Amniotic epithelial cell (primary cell): ENCODE results near the gene NOTCH2.
A peak's percentile ranks its signal among the peaks of the same experiment; 100 is the strongest.
"Not testable (repeated sequence)": the region's sequence is repeated elsewhere in the genome, so short reads cannot be mapped to it uniquely, and the experiment has no call there.

Experiments used
- DNase-seq: peaks from one replicate; pipeline ENCODE4 v3.0.0-alpha.2; 2010; ENCODE audit warnings: low read depth

Gene NOTCH2

DNA sequence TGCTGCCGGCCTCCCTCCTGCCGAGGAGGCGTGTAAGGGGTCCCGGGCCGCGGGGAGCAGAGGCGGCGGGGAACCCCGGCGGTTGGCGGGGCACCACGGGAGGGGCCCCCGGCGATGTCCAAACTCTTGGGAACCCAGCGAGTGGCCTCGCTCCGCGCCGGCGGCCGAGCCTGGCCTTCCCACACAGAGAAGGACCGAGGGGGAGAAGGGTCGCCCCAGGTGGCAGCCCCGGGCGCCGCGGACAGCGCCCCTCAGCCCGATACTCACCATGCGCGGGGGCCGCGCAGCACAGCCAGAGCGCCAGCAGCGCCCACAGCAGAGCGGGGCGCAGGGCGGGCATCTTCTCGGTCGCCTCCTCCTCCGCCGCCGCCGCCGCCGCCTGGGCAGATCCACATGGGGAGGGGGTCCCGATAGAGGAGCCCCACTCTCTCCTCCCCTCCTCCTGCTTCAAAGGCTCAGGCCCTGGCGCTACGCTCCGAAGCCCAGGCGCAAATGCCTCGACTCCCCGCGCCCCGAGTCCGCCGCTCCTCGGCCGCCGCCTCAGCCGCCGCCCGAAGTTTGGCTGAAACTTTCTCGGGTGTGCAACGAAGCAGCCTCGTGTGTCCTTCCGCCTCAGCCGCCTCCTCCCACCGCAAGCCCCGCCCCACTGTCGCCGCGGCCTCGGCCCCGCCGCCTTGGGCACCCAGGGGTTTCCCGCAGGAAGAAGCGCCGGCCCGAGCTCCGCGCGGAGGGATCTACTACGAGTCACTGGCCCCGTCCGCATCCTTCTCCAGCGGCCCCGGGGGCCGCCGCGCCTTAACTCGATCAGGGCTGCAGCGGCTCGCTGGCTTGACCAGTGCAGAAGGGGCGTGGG, at the start of gene NOTCH2:
TSS of gene NOTCH2 (minus strand) at position 596 of the 853 bp plus-strand sequence. CDS start at position 340, 256 bp downstream.
- DNase-seq, result not testable (repeated sequence)

DNA sequence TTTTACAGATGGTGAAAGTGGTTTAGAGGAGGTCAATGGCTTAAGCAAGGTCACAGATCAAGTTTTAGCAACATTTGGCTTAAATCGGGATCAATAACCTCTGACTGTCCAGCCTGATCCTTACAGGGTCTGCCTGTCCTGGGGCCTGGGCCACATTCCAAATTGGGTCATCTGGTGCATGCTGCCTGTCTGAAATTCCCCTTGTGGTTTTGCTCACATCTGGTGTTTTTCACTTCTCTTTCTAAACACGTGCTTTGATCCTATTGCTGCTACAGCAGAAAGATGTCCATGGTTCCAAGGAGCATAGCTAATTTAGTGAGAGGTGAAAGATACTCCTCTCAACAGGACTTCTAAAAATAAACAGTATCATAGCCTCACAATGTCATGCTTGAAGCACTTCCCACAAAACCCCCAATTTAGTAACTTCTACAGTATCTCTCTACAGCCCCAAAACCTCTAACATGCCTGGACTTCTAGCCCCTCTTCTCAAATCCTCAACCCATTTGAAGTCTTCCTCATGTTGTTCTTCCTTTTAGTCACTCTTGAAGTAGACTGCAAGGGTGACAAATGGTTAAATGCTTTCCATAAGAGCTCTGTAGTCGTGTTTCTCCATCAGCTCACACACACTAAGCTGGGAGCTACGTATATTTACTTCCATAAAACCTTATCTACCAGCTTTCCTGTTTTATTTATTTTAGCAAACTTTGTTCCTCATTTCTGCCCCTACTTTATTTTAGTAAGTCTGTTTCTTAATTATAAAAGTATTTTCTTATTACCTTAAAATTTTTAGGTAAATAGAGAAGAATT, 48.1 kb upstream of the NOTCH2 start:
- peak; percentile 27 for DNase-seq

DNA sequence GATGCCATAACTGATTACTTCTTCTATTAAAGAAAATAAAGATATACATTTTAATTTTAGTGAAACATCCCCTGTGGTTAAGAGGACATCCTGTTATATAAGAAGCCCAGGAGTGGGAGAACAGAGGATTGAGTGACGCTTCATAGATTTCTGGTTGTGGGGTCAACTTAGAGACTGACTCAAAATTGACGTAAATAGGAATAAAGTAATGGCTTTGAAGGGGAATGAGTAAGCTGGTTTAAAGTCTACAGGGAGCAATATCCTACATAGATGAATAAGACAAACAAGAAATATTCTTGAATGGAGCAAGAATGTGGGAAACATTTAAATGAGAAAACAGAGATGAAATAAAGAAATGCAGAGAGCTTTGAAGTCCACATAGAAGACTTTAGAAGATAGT, 46.6 kb upstream of the NOTCH2 start:
- DNase-seq, result peak; percentile 61

DNA sequence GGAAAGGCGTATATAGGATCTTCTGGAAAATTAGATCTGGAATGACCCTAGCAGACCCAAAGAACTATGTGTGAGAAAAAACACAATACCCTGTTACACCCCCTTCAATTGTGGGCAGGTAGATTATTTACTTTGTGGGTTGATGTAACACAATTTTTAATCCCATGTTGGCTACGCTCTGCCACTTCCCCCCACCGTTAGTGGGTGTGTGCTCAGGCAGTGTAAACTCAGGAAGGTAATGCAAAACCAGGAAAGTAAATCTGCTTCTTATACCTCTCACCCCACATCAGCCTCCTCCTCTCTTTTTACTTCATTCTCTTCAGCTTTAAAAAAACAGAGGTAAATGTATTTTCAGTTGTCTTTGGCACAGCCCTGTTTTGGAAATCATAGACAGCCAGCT, 43.7 kb upstream of the NOTCH2 start:
- DNase-seq, result not testable (repeated sequence)

DNA sequence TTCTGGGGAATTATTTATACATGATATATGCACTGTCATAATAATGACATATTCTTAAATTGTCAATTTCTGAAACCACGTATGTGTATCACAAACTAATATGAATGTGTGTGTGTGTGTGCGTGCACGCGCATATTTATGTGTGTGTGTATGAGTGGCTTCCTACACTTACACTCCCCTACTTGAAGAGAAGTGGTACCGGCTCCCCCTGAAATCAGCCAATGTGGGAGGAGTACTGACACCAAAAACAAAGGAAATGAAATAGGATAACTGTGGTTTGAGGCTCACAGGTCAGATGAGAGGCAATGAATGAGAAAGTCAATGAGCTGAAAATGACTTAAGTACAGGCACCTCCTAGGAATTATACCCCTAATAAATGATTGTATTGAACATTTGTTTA, 42.8 kb upstream of the NOTCH2 start:
- peak; percentile 47 for DNase-seq

DNA sequence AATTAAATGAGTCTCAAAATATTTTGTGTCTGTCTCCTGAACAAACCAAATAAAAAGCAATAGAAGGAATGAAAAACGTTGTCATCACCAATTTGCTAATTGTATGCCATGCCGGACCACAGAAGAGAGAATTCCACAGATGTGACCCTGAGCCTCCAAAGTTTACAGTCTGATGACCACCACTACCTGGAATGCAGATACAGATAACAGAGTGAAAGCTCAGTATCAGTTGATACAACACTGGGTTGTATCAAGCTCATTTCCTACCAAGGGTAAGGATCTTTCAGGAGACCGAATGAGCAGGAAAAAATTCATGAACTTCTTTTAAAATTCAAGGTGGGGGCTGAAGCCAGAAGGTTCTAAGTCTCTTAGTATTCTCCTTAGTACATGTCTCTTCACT, 42.3 kb upstream of the NOTCH2 start:
- DNase-seq, result not testable (repeated sequence)

DNA sequence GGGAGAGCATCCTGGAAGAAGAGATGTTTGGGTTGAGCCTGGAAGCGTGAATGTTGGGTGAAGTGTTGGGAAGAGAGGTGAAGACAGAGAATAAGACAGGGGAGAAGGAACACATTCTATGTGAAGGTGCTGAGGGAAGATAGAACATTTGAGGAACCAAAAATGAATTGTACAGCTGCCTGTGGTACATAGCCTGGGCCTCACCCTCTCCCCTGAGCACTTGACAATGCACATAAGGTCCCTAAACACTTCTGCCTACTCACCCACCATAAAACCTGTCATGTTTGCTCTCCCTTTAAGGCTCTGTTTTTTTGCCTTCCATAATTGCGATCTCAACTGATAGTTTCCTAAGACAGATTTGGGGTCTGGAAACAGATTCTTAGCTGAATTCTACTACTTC, 41.5 kb upstream of the NOTCH2 start:
- not testable (repeated sequence) for DNase-seq

DNA sequence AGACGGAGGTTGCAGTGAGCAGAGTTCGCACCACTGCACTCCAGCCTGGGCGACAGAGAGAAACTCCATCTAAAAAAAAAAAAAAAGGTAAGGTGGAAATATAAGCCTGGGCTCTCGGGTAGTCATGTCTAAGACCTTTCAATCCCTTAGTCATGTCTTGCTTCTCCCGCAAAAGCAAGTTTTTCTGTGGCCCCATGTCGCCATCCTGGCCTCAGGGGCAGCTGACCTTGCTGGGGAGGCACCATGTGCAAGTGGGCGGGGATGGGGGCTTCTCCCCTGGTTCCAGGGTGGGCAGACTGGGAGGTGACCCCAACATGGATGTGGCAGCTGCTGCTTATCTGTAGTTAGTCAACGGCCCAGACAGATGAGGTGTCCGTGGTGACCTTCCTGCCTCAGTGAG, 40.2 kb upstream of the NOTCH2 start:
- not testable (repeated sequence) for DNase-seq

DNA sequence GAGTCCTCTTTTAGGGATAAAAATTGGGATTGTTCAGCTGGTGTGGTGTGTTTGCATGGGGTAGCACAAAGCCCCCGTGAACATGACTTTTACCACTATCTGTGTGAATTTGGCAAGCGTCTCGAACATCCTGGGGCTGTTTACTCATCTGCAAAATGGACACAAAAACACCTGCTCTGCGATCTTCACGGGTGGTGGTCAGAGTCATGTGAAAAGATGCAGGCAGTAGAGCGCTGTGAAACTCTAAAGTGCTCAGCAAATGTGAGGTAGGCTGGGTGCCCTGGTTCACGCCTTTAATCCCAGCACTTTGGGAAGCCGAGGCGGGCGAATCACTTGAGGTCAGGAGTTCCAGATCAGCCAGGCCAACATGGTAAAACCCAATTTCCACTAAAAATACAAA, 39.7 kb upstream of the NOTCH2 start:
- not testable (repeated sequence) for DNase-seq

DNA sequence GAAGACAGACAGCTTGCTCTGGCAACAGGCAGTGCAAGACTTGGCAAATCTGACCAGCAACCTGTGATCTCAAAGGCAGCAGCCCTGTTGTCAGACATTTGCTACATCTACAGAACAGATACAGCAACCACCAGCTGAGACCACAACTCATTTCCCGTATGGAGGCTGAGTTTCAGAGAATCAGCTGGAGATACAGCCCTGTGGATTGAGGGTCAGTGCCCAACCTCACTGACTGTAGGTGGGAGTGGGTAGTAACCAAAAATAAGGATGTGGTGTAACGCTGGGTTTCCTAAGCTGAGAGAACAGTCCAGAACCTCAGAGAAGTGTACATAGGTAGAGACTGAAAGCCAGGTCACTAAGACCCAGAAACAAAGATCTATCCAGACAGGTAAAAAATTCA, 35.8 kb upstream of the NOTCH2 start:
- not testable (repeated sequence) for DNase-seq

DNA sequence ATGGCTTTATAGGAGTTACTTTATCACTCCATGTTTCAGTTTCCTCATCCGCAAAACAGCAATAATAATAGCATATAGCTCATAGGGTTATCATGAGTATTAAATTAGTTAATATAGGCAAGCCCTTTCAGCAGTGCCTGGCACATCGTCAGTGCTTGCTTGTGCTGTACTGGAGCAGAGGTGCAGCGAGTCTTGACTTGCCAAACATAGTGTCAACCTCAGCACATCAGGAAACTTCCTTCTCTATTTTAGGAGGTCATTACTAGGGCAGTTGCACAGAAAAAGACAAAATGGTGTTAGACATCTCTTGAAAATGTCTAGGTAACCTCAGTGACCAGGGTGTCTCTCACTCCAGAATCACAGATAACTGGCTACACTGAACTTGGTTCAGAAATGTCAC, 34.3 kb upstream of the NOTCH2 start:
- DNase-seq, result not testable (repeated sequence)

DNA sequence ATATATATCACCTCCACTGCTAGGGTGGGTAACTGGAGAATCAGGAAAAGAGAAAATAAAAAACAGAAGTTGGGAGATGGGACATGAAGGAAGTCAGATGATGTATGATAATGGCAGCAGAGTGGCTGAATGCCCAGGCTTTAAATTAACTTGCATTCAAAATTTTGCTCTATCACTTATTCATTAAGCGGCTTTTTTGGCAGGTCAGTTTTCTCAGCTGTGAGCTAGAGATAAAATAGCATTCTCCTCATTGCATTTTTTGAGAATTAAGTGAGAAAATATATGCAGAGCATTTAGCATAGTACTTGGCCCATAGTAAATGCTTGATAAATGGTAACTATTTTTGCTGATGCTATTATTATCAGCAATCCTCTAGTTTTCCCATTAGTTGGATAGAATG, 32.1 kb upstream of the NOTCH2 start:
- DNase-seq, result not testable (repeated sequence)

DNA sequence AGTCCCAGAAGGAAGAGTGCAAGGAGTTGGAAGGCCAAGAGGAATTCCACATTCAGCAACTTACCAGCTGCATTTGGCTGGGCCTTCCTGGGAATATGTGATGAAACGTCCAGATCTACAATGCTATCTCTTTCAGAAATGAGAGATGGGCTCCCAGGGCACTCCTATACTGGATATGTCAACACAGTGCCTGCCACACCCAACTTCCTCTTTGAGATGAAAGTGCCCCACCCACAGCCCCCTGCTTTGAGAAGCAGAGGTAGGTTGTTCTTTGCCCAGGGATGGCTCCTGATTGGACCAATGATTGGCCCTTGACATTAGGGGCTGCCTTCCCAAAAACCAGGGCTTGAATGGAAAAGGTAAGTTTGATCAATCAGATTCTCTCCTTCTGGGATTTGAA, 31.1 kb upstream of the NOTCH2 start:
- DNase-seq, result not testable (repeated sequence)

DNA sequence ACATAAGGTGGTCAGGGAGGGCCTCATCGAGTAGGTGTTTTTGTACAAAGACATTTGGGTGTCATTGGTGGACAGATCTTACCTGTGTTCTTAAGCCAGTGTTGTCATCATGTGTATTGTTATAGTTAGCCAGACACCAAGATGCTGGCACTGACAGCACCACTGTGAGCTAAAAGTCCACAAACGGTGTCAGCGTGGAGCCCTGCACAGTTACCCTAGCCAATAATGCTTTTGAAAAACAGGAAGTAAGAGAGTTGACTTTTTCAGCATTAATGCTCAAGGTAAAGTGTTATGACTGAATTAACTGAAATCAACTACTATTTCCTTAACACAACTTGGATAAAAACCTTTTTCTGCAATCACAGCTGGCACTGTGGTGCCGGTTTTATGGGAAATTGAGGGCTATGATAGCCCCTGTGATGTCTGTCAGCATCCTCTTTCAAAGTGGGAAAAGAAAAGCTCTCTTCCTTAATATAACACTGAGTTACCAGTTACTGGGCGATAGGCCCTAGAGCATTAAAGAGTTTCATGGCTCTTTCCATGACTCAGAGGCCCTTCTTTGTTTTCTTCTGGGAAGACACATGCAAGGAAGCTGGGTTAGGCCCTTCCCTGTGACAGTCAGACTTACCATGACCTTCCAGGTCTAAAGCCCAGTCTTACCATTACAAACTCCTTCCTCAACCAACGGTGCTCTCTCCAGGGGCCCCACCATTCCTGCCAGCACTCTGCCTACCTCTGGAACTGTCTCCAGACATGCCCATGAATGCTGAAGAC, 29.7 kb upstream of the NOTCH2 start:
- not testable (repeated sequence) for DNase-seq

DNA sequence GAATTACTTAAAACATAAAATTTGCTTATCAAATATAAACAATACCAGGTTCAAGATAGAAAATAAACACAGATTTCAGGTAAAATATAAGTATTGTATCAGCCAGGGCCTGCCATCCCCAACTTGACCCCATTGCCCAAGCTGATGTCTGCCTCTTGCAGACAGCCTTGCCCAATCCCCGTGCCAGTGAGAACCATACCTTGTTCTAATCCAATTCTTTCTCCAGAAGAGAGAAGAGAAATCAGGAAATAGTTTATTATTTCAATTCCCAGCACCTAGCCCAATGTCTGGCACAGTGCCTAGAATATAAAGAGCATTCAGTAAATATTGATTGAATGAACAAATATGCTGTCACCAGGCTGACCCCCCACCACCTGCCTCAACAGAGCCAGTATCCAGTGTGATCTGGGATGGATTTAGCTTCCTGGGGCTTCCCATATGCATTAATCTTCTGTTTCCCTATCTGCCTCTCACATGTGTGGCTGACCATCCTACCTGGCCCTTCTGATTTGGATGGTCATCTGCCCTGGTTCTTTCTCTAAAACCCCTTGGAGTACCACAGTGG, 27.6 kb upstream of the NOTCH2 start:
- not testable (repeated sequence) for DNase-seq

DNA sequence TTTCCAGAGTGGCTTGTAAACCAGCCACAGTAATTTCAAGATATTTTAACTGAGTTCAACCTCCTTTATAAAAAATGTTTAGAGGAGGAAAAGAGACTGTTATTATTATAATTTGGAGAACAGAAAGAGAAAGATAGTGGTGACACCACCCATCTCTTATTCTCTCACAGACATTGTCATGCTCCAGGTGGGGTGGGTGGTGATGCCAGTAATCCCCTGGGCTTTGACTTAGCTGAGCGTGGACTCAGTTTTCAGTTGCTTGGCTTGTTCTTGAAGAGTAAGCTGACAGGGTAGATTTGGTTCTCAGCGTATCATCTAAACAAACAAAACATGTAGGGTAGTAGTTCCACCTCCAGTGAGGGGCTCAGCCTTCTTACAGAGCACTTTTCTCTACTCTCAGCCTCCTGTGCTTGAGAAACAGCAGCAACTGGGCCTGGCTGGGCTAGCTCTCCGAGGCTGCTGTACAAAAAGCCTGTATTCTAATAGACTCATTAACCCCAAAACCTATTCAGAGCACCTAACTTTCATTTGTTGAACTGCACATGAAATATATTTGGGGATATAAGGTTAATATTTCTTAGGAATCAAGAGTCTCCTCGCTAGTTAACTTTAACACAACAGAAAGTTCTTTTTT, 24.2 kb upstream of the NOTCH2 start:
- DNase-seq, result not testable (repeated sequence)

DNA sequence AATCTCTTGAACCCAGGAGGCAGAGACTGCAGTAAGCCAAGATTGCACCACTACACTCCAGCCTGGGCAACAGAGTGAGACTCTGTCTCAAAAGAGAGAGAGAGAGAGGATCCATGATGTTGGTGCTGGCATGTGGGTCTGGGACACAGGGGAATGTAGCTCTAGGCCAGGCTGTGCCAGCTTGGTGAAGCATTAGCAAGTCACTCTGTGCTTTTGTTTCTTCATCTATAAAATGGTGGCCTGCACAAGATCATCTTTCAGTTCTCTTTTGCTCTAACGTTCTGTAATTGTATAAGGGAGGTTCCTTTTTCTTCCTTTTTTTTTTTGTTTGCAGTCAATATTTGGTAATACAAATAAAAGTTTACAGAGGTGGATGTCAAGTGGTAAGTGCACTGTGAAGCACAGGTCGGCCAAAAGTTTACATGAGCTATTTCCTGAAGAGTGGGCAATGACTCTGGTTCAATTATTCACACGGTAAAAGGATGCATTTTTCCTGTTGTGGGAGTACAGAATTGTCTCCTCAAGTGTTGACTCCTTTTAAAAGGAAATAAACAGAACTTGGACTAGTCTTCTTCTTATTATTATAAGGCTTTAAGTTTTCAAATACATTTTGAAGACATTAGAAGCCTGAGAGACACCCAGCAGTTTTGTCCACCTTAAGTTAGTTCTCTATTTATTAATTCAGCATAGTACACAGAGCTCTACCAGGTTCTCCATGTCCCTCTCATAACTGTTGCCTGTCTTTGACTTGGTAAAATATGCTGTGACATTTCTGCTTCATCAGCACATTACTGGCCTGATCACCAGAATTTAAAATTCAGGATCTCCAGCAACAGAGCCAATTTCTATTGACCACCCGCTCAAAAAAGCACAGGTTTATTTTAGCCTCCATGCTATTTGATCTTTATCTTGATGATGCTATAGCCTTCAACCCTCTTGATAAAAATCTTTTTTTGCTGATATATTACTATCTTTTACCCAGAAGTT, 23.1 kb upstream of the NOTCH2 start:
- DNase-seq, result not testable (repeated sequence)

DNA sequence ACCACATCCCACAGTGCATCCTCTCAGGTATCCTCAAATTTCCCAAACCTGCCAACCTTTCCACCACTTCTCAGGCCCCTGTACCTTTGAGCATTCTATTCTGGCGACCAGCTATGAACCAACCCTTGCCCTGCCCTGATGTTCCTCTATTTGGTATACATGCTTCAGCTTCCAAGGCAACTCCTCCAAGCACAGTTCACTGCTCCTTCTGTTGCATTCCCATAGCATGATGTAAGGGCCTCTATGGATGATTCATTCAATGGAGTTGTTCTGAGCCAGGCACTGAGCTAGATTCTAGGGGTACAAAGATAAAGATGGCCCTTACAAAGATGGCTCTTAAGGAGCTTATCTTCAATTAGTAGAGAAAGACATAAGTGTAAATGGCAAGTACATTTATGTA, 21.4 kb upstream of the NOTCH2 start:
- not testable (repeated sequence) for DNase-seq

DNA sequence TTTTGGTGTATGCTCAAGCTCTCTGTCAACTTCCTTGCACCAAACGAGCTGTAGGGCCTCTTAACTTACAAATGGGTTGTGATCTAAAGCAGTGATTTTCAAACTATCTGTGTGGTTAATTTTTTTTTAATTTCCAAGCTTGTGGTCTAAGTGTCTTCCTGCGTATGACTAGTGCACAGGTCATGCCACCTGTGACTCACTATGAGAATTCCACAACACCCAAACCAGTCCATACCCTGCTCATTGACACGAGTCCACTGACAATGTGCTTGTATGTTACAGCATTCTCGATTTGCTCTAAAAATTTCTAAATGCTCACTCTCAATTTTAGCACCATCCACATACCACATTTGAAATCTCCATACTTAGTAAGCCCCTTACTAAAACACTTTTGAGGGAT, 18.5 kb upstream of the NOTCH2 start:
- peak; percentile 81 for DNase-seq

DNA sequence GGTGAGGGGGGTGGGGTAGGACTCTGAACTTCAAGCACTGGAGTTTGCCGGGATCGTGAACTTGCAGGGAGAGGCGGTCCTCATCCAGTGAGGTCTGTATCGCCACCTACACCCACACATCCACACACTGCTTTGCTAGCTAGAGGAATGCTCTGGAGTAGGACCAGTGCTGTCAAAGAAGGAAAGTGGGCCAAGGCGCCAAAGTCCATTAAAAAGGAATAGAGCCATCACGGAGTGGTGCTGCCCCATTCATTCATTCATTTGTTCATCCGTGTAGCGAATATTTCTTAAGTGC, 405 bp upstream of the NOTCH2 start:
- DNase-seq, result not testable (repeated sequence)
